Measurements from ENCODE around the gene GALNT17.

Gene GALNT17

GRCh38 chr7:71746006-71746405, 614.1 kb downstream of the GALNT17 start:
- no peak for DNase-seq (ENCODE audit: low spot score)

- no peak for DNase-seq (ENCODE audit: low spot score)
Observed at GRCh38 chr7:71750290-71750689, 618.3 kb downstream of the GALNT17 start.

GRCh38 chr7:71752171-71752935, 620.4 kb downstream of the GALNT17 start:
- DNase-seq (ENCODE audit: low spot score) = no peak

- DNase-seq (ENCODE audit: low spot score) = no peak
Observed at GRCh38 chr7:71753236-71753635, 621.3 kb downstream of the GALNT17 start.

- no peak for DNase-seq (ENCODE audit: low spot score)
Observed at GRCh38 chr7:71753956-71754664, 622.2 kb downstream of the GALNT17 start.

GRCh38 chr7:71754828-71755227, 622.9 kb downstream of the GALNT17 start:
- DNase-seq (ENCODE audit: low spot score) = no peak

GRCh38 chr7:71761336-71761735, 629.4 kb downstream of the GALNT17 start:
- DNase-seq (ENCODE audit: low spot score) = no peak
